ENCODE measurements around the gene APLP1.

DNA sequence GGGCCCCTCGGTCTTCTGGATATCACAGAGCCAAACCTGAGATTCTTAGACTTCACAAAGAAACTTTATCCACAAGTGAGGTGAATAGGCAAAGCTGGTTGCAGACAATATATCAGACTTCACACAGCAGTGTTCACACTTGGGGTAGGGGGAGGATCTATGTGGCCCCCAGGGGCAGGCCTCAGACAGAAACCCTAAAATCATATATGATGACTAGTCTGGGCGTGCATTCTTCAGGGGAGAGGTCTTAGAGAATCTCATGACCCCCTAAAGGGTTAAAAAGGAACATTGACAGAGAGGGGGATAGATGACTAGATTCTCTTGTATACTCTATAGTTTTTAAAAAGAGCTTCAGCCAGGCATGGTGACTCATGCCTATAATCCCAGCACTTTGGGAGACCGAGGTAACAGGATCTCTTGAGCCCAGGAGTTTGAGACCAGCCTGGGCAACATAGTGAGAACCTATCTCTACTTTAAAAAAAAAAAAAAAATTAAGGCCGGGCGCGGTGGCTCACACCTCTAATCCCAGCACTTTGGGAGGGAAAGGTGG lies 36.9 kb downstream of the APLP1 start:
- TF ChIP-seq CTCF (IDR thresholded peaks at IDR 0.05; ENCODE audit: borderline replicate concordance, extremely low read depth, low read length, poor library complexity, severe bottlenecking) (no peak), EZH2 (IDR thresholded peaks at IDR 0.05; ENCODE audit: borderline replicate concordance, low read depth, low read length, severe bottlenecking) (no peak)
